Endometrial microvascular endothelial cells (primary cell): ENCODE data around the gene GANAB. TPM values are rescaled to one million over a fixed set of nuclear protein-coding genes. Genes with fewer than 3 reads are reported as not detected.

Experiments
- in situ Hi-C: cut with HindIII; loops from 2 replicates; pipeline ENCODE4 v1.10.0; 2017; ENCODE audit warnings: low sequenced_read_pairs, low pct_unique_long_range_greater_than_20kb; ENCODE audit errors: inconsistent ontology term
- total RNA-seq: library from RNA; depleted of rRNA; stranded (reverse); fragments of >200 nt; gene quantifications from one replicate; pipeline ENCODE4 v1.2.3, GENCODE V29; 2015; ENCODE audit errors: inconsistent ontology term

GANAB gene
- total RNA-seq, 1 donor from 2014 or later = 294 TPM

GRCh38 chr11:62607714-62608113, 38.7 kb downstream of the GANAB start:
- in situ Hi-C loops = no loop called here

- in situ Hi-C loops = no loop called here
These were observed 40.5 kb downstream of the GANAB start for GRCh38 chr11:62605902-62606301.

GRCh38 chr11:62605467-62605866, 40.9 kb downstream of the GANAB start:
- in situ Hi-C loops = no loop called here

DNA sequence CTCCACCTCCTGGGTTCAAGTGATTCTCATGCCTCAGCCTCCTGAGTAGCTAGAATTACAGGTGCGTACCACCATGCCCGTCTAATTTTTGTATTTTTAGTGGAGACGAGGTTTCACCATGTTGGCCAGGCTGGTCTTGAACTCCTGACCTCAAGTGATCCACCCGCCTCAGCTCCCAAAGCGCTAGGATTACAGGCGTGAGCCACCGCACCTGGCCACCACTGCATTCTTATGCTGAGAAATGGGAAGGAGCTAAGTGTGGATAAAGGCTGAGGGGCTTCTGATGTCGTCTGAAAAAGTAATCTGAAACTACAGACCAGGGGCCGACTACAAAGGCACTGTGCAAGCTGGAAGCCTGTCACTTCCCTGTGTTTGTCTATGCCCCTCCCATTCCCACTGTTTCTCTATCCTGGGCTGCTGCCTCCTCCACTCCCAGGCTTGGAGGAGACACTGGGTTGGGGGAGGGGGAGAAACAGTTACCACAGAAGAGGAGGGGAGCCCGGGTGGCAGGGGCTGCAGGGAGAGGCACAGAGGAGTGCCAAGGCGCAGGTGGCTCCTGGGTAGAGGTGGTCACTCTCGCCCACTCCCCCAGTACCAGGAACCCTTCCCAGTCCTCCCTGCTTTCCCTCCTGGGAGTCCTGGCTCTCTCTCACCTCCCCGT, 41.8 kb downstream of the GANAB start:
- in situ Hi-C loops = no loop called here

- in situ Hi-C loops = no loop called here
These were observed 42.6 kb downstream of the GANAB start for GRCh38 chr11:62603776-62604299.

GRCh38 chr11:62603072-62603408, 43.4 kb downstream of the GANAB start:
- in situ Hi-C loops = no loop called here

GRCh38 chr11:62602141-62603071, 44.0 kb downstream of the GANAB start:
- in situ Hi-C loops = no loop called here

- in situ Hi-C loops = no loop called here
These were observed 44.9 kb downstream of the GANAB start, which contains the start of gene MTA2 for GRCh38 chr11:62601372-62602140. Gene MTA2 (minus strand): TSS chr11:62601865. CDS start chr11:62601450, 415 bp downstream.

DNA sequence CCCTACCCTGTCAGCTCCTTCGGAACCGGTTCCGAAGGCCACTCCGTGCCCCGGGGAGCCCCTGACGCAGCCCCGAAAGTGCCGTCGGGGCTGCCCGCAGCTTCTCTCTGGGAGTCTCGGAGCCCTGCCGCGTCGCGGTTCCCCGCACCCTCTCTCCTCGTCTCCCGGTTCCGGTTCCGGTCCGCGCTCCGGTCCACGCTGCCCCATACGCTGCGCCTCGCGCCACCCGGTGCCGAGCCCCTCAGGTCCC, 45.4 kb downstream of the GANAB start:
- in situ Hi-C loops = no loop called here

- in situ Hi-C loops = no loop called here
These were observed 45.9 kb downstream of the GANAB start for GRCh38 chr11:62600367-62601121.

- in situ Hi-C loops = no loop called here
These were observed 46.5 kb downstream of the GANAB start for GRCh38 chr11:62599901-62600300.

DNA sequence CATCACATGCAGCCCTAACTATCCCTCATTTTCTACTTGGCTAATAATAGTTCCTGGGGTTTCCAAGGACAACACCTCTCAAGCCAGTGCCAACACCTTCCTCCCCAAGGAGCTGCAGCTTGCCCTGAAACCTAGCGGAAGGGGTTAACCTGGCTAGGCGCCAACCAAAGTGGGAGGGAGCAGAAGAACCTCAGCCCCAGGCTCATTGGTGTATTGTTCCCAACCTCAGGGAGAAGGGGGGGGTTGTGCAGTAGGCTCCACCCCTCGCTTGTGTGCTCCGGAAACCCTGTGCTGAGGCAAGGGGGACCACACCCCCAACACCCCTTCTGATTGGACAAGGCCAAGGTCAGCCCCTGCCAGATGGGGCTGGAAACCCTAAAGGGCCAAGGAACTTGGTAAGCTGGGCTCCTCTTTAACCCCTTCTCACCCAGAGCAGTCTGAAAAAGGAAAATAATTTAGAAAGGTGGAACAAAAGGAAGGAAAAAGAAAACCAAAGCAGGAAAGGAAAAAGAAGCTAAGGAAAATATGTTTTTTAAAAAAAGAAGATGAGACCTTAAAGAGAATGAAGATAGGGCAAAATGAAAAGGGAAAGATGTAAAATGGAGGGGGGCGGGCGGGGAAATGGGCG, 47.2 kb downstream of the GANAB start:
- in situ Hi-C loops = no loop called here

- in situ Hi-C loops = no loop called here
These were observed 51.3 kb downstream of the GANAB start for GRCh38 chr11:62595124-62595523.

- in situ Hi-C loops = no loop called here
These were observed 52.9 kb downstream of the GANAB start for GRCh38 chr11:62593434-62594044.

DNA sequence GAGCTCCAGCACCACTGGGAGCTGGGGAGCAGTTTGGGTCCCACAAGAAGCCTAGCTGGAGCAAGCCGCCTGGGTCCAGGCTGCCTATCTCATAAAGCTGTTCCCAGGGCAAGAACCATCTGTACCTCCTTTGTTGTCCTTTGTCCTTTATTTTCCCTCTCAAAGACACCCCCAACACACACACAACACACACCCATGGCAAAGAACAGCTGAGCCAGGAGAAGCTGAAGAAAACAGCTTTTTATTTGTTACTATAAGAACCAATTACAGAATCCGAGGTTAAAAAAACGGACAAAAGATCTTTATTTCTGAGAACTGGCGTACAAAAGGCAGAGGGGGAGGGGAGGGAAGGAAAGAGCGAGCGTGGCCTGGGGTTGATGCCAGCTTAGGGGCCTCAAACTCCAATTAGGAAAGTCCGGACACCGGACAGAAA, 53.4 kb downstream of the GANAB start:
- in situ Hi-C loops = no loop called here

- in situ Hi-C loops = no loop called here
These were observed 54.1 kb downstream of the GANAB start for GRCh38 chr11:62592146-62592815.

- in situ Hi-C loops = no loop called here
These were observed 54.8 kb downstream of the GANAB start, which contains the start of gene TUT1 for GRCh38 chr11:62591448-62592145. Gene TUT1 (minus strand): TSS chr11:62591523. CDS start chr11:62591485, 38 bp downstream.
